T-cell (primary cell): Measurements from ENCODE around the gene NAT8L. TPM values are rescaled to one million over a fixed set of nuclear protein-coding genes. Genes with fewer than 3 reads are reported as not detected.

Source experiments
- ATAC-seq, 4 experiments: fragments of 200-7000 bp in 3 of 4; fragments of 150-1000 bp in 1 of 4; cut with Tn5 transposase; replicated peaks in 1 of 4; 1 replicate in 3 of 4; 2 replicates in 1 of 4; pipeline ENCODE4 v1.10.0; 2021; ENCODE audit warnings: moderate library complexity in 3 of 4, mild to moderate bottlenecking in 2 of 4, moderate number of reproducible peaks in 1 of 4
- CTCF ChIA-PET, 2 donors: fragments of 300-600 bp; sonication (Branson Sonifier 250); formaldehyde crosslinking; loops; one replicate each; lab custom pipeline; 2022; ENCODE audit warnings: antibody characterized with exemption in 2 of 2; lab: Charles Lee
- POLR2A ChIA-PET, 2 donors: fragments of 300-600 bp; sonication (Branson Sonifier 250); formaldehyde crosslinking; loops; one replicate each; lab custom pipeline; 2022; ENCODE audit warnings: antibody characterized with exemption in 2 of 2; lab: Charles Lee
- DNase-seq, 35 experiments: peaks; one replicate each; pipeline versions ENCODE4 v3.0.0 to v3.0.0-alpha.2; 2013 to 2023
- H3K27ac ChIP-seq: one replicate; pipeline ENCODE4 v1.5.1; 2013; ENCODE audit warnings: low read length
- H3K27me3 ChIP-seq, 2 experiments: replicated peaks in 1 of 2; 1 replicate in 1 of 2; 2 replicates in 1 of 2; pipeline versions ENCODE4 v1.6.1 to v1.7.0; 2013; ENCODE audit warnings: low read length in 1 of 2, mixed read lengths in 1 of 2; ENCODE audit not compliant: control insufficient read depth in 2 of 2, insufficient read depth in 2 of 2; ENCODE audit errors: extremely low read depth in 1 of 2
- H3K36me3 ChIP-seq, 2 donors: 1 replicate in 1 of 2; 2 replicates in 1 of 2; pipeline versions ENCODE4 v1.6.1 to v1.7.0; 2013; ENCODE audit warnings: low read length in 1 of 2; ENCODE audit not compliant: control insufficient read depth in 2 of 2, insufficient read depth in 1 of 2; ENCODE audit errors: extremely low read depth in 1 of 2
- H3K4me1 ChIP-seq, 2 experiments: 1 replicate in 1 of 2; 2 replicates in 1 of 2; pipeline versions ENCODE4 v1.6.1 to v1.7.0; 2013; ENCODE audit warnings: low read length in 2 of 2, mixed read lengths in 1 of 2; ENCODE audit not compliant: insufficient read depth in 2 of 2, control insufficient read depth in 1 of 2; ENCODE audit errors: extremely low read depth in 1 of 2
- H3K4me3 ChIP-seq, 2 donors: 1 replicate in 1 of 2; 2 replicates in 1 of 2; pipeline versions ENCODE4 v1.5.1 to v1.7.0; 2013; ENCODE audit warnings: mild to moderate bottlenecking in 2 of 2, low read length in 1 of 2, moderate library complexity in 1 of 2; ENCODE audit not compliant: control insufficient read depth in 1 of 2; ENCODE audit errors: extremely low read depth in 1 of 2
- H3K9me3 ChIP-seq: 2 replicates; pipeline ENCODE4 v1.7.0; 2013
- H3K27ac Mint-ChIP-seq, 2 donors: one replicate each; pipeline ENCODE4 v1.8.0; 2020 to 2021; ENCODE audit warnings: mild to moderate bottlenecking in 2 of 2, mixed read lengths in 2 of 2
- H3K27me3 Mint-ChIP-seq, 2 donors: one replicate each; pipeline ENCODE4 v1.8.0; 2021 to 2022; ENCODE audit warnings: mixed read lengths in 2 of 2
- H3K36me3 Mint-ChIP-seq: one replicate; pipeline ENCODE4 v1.8.0; 2021; ENCODE audit warnings: mixed read lengths
- H3K4me1 Mint-ChIP-seq, 3 donors: one replicate each; pipeline ENCODE4 v1.8.0; 2020 to 2022; ENCODE audit warnings: mixed read lengths in 3 of 3, mild to moderate bottlenecking in 1 of 3
- H3K4me3 Mint-ChIP-seq, 3 donors: one replicate each; pipeline ENCODE4 v1.8.0; 2020 to 2022; ENCODE audit warnings: mild to moderate bottlenecking in 3 of 3, mixed read lengths in 3 of 3, moderate library complexity in 3 of 3
- H3K9me3 Mint-ChIP-seq, 3 donors: one replicate each; pipeline ENCODE4 v1.8.0; 2020 to 2022; ENCODE audit warnings: mixed read lengths in 3 of 3
- WGBS: methylation state at CpG from one replicate; pipeline ENCODE4 v1.1.5; 2013; ENCODE audit warnings: missing lambda C conversion rate; ENCODE audit not compliant: insufficient coverage; 5-methylcytosine and 5-hydroxymethylcytosine counted together
- total RNA-seq, 35 experiments: library from RNA in 6 of 35; stranded (reverse) in 6 of 35; fragments of 120-200 nt in 1 of 35; gene quantifications; one replicate each; pipeline versions ENCODE4 v1.2.1 to v1.2.4 and lab custom pipeline; 2013 to 2026

Gene NAT8L
- total RNA-seq, 5 donors from 2014 or later (not counting 1 experiment from before 2014, with no cell fraction given): 0.06 to 0.35 (median 0.11) TPM; not detected in 1

DNA sequence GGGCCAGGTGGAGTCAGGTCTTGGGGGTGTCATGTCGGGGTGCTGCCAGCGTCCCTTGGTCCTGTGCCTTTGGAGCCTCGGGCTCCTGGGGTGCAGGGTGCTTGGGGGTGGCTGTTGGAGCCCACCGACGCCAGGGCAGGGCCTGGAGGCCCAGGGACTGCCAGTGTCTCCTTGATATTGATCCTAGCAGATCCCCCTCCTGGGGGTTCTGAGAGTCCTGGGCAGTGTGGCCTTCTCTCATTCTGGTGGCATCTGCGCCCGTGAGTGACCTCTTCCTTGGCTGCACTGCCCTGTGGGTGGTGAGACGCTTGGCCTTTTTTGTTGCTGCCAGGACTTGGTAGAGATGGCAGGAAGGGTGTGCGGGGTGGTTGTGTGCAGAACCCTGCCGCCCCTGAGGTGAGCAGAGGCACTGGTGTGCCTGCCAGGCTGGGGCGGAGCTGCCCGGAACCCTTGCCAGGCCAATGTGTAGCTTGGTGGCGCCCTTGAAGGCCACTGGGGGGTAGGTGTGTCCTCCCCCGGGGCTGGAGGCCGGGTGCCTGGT, 7.0 kb downstream of the NAT8L start:
- Histone ChIP-seq H3K36me3 (no peaks in the 10 kb centered on the region), H3K4me3 (no peak overlapping the region), H3K4me1 (no peaks in the 10 kb centered on the region), H3K9me3 (no peaks in the 10 kb centered on the region), H3K27me3 (peaks cover 0 to 43% of the 10 kb centered on the region in 2 experiments), H3K27ac (no peak overlapping the region)
- Mint-ChIP-seq H3K4me1 (no peaks in the 10 kb centered on the region), H3K9me3 (no peaks in the 10 kb centered on the region), H3K27me3 (peaks cover 0 to 14% of the 10 kb centered on the region in 2 donors), H3K36me3 (no peaks in the 10 kb centered on the region), H3K27ac (no peak overlapping the region), H3K4me3 (no peak overlapping the region)
- CTCF ChIA-PET: no interaction called here
- DNase-seq (no peak), ATAC-seq (no peak)
- POLR2A ChIA-PET: interaction anchor here in 1 of 2 donors (0.7 kb wide), 1 partner anchor 31 kb away, joined by 5 read pairs; no protein-coding TSS in a partner anchor
- WGBS: 85% methylated on average over 10 of the region's 15 CpGs

DNA sequence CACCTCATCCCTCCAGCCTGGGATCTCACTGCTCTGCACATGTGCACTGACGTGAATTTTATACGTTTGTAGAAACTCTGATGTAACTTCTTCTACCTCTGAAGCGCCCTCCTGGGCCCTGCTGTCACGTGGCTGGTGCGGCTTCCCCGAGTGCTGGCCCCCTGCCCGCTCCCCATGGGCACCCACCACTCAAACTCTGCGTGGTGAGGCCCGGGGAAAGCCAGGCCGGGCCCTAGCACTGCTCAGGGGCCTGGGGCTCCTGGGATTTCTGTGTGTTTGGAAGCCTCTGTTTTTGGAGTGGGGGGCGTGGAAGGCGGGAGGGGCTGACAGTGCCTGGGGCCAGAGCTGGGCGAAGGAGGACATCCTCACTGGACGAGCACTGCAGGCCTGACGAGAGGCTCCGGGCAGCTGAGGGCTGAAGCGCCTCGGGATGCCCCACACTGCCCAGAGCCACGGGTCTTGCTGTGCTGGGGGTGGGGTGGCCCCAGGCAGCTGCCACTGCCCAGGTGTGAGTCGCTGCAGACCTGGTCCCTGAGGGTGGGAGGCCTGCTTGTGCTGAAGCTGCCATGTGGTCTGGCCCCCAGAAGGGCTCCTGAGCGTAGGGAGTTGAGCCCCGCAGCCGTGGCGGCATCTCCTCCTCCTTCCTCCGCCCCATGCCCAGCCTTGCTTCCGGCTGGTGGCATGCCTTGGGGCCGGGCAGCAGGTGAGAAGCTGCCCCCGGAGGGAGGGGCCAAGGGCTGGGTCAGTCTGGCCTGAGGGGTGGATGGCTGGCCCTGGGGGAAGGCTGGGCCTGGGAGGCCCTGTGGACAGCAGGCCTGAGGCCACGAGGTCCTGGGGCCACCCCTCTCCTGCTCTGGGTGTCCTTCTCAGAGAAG, 7.7 kb downstream of the NAT8L start:
- Histone ChIP-seq H3K4me3 (no peak overlapping the region), H3K36me3 (no peaks in the 10 kb centered on the region), H3K9me3 (no peaks in the 10 kb centered on the region), H3K4me1 (no peaks in the 10 kb centered on the region), H3K27ac (no peak overlapping the region), H3K27me3 (peaks cover 0 to 43% of the 10 kb centered on the region in 2 experiments)
- ChIA-PET CTCF (no interaction called here), POLR2A (no interaction called here)
- 88% methylated on average over 26 of the region's 29 CpGs for WGBS
- peaks cover 0 to 8% of the 10 kb centered on the region in 2 donors for H3K27me3 Mint-ChIP-seq
- no peaks in the 10 kb centered on the region for H3K36me3 Mint-ChIP-seq
- no peak overlapping the region for H3K27ac Mint-ChIP-seq
- no peaks in the 10 kb centered on the region for H3K4me1 Mint-ChIP-seq
- ATAC-seq: no peak
- no peaks in the 10 kb centered on the region for H3K9me3 Mint-ChIP-seq
- DNase-seq: no peak
- no peak overlapping the region for H3K4me3 Mint-ChIP-seq

DNA sequence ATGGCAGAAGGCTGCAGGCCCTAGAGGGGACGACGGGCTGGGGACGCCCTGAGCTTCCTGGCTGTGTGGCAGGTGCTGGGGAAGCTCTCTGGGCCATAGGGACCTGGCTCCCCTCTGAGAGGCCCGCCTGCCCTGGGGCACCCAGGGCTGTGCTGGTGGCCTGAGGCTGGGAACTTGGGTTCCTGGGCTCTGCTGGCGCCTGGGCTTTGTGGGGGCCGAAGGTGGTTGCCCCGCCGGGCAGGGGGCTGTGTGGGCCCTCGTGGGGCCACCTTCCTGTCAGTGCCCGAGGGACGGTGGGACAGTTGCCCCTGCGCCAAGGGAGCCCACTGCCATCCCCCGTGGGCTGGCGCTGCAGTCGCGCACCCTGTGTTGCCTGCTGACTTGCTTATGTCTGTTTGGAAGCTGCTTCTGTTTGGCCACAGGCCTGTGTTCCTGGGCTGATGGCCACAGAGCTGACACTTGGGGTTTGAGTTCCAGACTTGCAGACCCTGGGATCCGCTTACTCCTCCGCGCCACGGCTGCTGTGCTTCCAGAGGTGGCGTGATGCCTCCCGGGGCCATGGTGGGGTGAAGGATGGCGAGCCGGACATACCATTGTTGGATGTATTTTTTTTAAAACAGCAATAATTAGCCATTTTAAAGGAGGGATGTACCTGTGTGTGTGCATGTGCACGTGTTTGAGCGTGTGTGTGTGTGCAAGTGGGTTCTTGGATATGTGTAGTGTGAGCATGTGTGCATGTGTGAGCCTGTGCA, 8.5 kb downstream of the NAT8L start:
- peaks cover 0 to 39% of the 10 kb centered on the region in 2 experiments for H3K27me3 ChIP-seq
- DNase-seq (no peak), ATAC-seq (no peak)
- H3K36me3 ChIP-seq: no peaks in the 10 kb centered on the region
- H3K4me1 ChIP-seq: no peaks in the 10 kb centered on the region
- 82% methylated on average over 19 of the region's 26 CpGs for WGBS
- CTCF ChIA-PET: no interaction called here
- Mint-ChIP-seq H3K4me1 (no peaks in the 10 kb centered on the region), H3K27ac (no peak overlapping the region), H3K9me3 (no peaks in the 10 kb centered on the region), H3K4me3 (no peak overlapping the region), H3K27me3 (peaks cover 0 to 2% of the 10 kb centered on the region in 2 donors), H3K36me3 (no peaks in the 10 kb centered on the region)
- POLR2A ChIA-PET: no interaction called here
- no peak overlapping the region for H3K27ac ChIP-seq
- no peak overlapping the region for H3K4me3 ChIP-seq
- no peaks in the 10 kb centered on the region for H3K9me3 ChIP-seq

DNA sequence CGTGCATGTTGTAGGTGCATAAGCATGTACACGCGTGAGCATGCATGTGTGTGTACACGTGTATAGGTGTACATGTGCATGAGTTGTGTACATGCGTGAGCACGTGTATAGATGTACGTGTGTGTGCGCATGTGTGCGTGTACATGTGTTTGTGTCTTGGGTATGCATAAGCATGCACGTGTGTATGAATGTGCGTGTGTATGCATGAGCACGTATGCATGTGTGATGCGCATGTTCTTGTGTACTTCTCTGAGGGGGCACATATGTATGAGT, 9.0 kb downstream of the NAT8L start:
- DNase-seq (no peak), ATAC-seq (no peak)
- H3K27me3 Mint-ChIP-seq: peaks cover 0 to 2% of the 10 kb centered on the region in 2 donors
- no peaks in the 10 kb centered on the region for H3K9me3 ChIP-seq
- H3K4me3 Mint-ChIP-seq: no peak overlapping the region
- H3K27me3 ChIP-seq: peaks cover 0 to 34% of the 10 kb centered on the region in 2 experiments
- no peaks in the 10 kb centered on the region for H3K9me3 Mint-ChIP-seq
- H3K36me3 Mint-ChIP-seq: no peaks in the 10 kb centered on the region
- no peak overlapping the region for H3K27ac ChIP-seq
- H3K4me1 ChIP-seq: no peaks in the 10 kb centered on the region
- no peak overlapping the region for H3K27ac Mint-ChIP-seq
- ChIA-PET CTCF (no interaction called here), POLR2A (no interaction called here)
- H3K36me3 ChIP-seq: no peaks in the 10 kb centered on the region
- no peak overlapping the region for H3K4me3 ChIP-seq
- WGBS: 97% methylated on average over 13 of the region's 13 CpGs
- no peaks in the 10 kb centered on the region for H3K4me1 Mint-ChIP-seq

DNA sequence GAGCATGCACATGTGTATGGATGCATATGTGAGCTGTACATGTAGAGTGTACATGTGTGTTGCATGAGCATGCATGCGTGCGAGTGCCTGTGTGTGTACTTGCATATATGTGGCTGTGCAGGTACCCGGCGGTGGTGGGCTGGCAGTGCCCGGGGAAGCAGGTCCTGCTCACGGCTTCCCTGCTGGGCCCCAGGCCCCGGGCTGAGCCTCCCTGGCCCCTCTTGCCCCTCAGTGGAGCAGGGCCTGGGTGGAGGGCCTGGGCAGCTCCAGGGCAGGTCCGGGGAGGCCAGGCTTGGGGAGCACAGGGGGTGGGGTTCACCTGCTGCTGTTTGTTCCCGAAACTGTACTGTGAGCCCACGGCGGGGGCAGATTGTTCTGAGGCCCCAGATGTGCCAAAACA, 9.4 kb downstream of the NAT8L start:
- H3K36me3 Mint-ChIP-seq: no peaks in the 10 kb centered on the region
- ATAC-seq (no peak), DNase-seq (no peak)
- Histone ChIP-seq H3K27ac (no peak overlapping the region), H3K4me3 (no peak overlapping the region), H3K27me3 (peaks cover 0 to 30% of the 10 kb centered on the region in 2 experiments), H3K4me1 (no peaks in the 10 kb centered on the region), H3K9me3 (no peaks in the 10 kb centered on the region), H3K36me3 (no peaks in the 10 kb centered on the region)
- no peak overlapping the region for H3K27ac Mint-ChIP-seq
- no peak overlapping the region for H3K4me3 Mint-ChIP-seq
- no peaks in the 10 kb centered on the region for H3K4me1 Mint-ChIP-seq
- ChIA-PET POLR2A (no interaction called here), CTCF (no interaction called here)
- peaks cover 0 to 2% of the 10 kb centered on the region in 2 donors for H3K27me3 Mint-ChIP-seq
- H3K9me3 Mint-ChIP-seq: no peaks in the 10 kb centered on the region
- 93% methylated on average over 7 of the region's 11 CpGs for WGBS

DNA sequence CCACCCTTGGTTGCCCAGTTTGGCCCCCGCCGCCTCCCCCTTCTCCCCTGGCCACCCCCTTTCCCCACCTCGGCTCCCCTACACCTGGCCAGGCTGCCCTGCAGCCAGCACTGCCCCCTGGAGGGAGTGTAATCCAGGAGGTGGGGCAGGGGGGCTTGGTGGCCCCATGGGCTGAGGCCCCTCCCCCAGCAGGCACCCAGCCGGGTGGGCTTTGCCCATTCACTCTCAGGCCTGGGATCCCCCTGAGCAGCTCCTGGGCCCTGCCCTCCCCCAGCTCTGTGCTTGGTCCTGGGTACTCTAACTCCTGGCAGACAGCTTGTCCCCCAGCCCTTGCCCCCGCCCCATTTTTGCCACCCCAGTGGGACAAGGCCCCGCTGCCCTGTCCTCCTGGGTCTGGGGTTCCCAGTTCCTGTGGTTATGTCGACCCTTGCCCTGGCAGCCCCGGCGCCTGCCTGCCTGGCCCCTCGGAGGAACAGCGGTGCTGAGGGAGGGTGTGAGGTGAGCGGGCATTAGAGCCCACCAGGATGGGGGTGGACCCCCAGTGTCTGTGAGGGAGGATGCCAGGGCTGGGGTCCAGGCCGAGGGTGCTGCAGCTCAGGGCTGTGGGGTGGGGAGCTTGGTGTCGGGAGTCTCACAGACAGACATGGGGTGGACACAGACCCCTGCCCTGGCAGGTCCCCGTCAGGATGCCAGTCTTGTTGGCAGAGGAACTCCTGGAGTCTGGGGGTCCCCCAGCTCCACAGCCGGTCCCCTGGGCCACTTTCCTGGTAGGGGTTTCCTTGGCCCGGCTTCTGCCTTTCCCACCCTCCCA, 10.2 kb downstream of the NAT8L start:
- Mint-ChIP-seq H3K9me3 (no peaks in the 10 kb centered on the region), H3K4me1 (no peaks in the 10 kb centered on the region), H3K4me3 (no peak overlapping the region), H3K27me3 (peaks cover 0 to 2% of the 10 kb centered on the region in 2 donors), H3K36me3 (no peaks in the 10 kb centered on the region), H3K27ac (no peak overlapping the region)
- ChIA-PET CTCF (no interaction called here), POLR2A (no interaction called here)
- DNase-seq: no peak
- 82% methylated on average over 13 of the region's 17 CpGs for WGBS
- Histone ChIP-seq H3K4me3 (no peak overlapping the region), H3K4me1 (no peaks in the 10 kb centered on the region), H3K27me3 (peaks cover 0 to 28% of the 10 kb centered on the region in 2 experiments), H3K9me3 (no peaks in the 10 kb centered on the region), H3K36me3 (no peaks in the 10 kb centered on the region), H3K27ac (no peak overlapping the region)
- ATAC-seq: no peak
